ENCODE data around the gene ANKRD12.

- TF ChIP-seq CTCF (conservative IDR thresholded peaks at IDR 0.05; ENCODE audit: low read depth, low read length), result no peak
- no peak for TF ChIP-seq EZH2phosphoT487 (IDR thresholded peaks at IDR 0.05; ENCODE audit: borderline replicate concordance, low read length)
- no peak for TF ChIP-seq EZH2 (IDR thresholded peaks at IDR 0.05; ENCODE audit: low read length, unreplicated experiment)
Observed at GRCh38 chr18:9289698-9290097, 153.1 kb downstream of the ANKRD12 start.
